Endothelial cell of umbilical vein (primary cell): ENCODE measurements around the gene ABCA3. TPM values are rescaled to one million over a fixed set of nuclear protein-coding genes. Genes with fewer than 3 reads are reported as not detected.

ENCODE experiments used
- BruUV-seq: library from RNA; stranded (reverse); fragments of 400-500 nt; replicated peaks from 2 replicates; lab custom pipeline; 2021; lab: Mats Ljungman, UMichigan
- CTCF ChIA-PET: fragments of 300-600, 350-600 bp; sonication (Branson Sonifier 250); formaldehyde crosslinking; loops from one replicate; lab custom pipeline; 2021; ENCODE audit warnings: antibody characterized with exemption, inconsistent platforms; lab: Charles Lee
- POLR2A ChIA-PET: fragments of 300-600, 350-600 bp; sonication (Branson Sonifier 250); formaldehyde crosslinking; loops from one replicate; lab custom pipeline; 2021; ENCODE audit warnings: antibody characterized with exemption, inconsistent platforms; lab: Charles Lee
- DNase-seq: peaks from one replicate; pipeline ENCODE4 v3.0.0-alpha.2; 2011; ENCODE audit warnings: low read depth, low spot score
- FAIRE-seq: peaks from 2 replicates; lab custom pipeline; 2011; peaks lifted over from hg19 to GRCh38; lab: Jason Lieb, UNC
- H2AFZ ChIP-seq: 2 replicates; pipeline ENCODE4 v1.6.0; 2012; ENCODE audit warnings: low read depth, low read length, control low read depth, inconsistent platforms
- H3K27ac ChIP-seq: 2 replicates; pipeline ENCODE4 v1.5.1; 2011; ENCODE audit warnings: low read depth, mild to moderate bottlenecking, control low read depth, low read length, moderate library complexity; ENCODE audit not compliant: insufficient read depth
- H3K27me3 ChIP-seq, 2 experiments: 2 replicates each; pipeline versions ENCODE4 v1.6.0 to v1.6.1; 2011; ENCODE audit warnings: low read length in 2 of 2, mixed read lengths in 1 of 2; ENCODE audit not compliant: control insufficient read depth in 2 of 2, insufficient read depth in 2 of 2
- H3K36me3 ChIP-seq, 2 experiments: 2 replicates in 1 of 2; 3 replicates in 1 of 2; pipeline ENCODE4 v1.5.1; 2011; ENCODE audit warnings: low read length in 2 of 2, mild to moderate bottlenecking in 1 of 2, moderate library complexity in 1 of 2; ENCODE audit not compliant: control insufficient read depth in 2 of 2, insufficient read depth in 2 of 2; ENCODE audit errors: extremely low read depth in 1 of 2
- H3K4me1 ChIP-seq: 3 replicates; pipeline ENCODE4 v1.5.1; 2011; ENCODE audit warnings: mild to moderate bottlenecking, low read length; ENCODE audit not compliant: control insufficient read depth, insufficient read depth; ENCODE audit errors: extremely low read depth
- H3K4me2 ChIP-seq: 2 replicates; pipeline ENCODE4 v1.6.1; 2011; ENCODE audit warnings: low read length, control low read depth, mixed read lengths; ENCODE audit not compliant: insufficient read depth
- H3K4me3 ChIP-seq, 3 experiments: fragments of 200-600 bp in 1 of 3; sonication (generic), shearing (Covaris generic) in 1 of 3; replicated peaks in 1 of 3; 2 replicates each; pipeline ENCODE4 v1.5.1; 2011 to 2016; ENCODE audit warnings: control low read depth in 3 of 3, low read length in 3 of 3, mild to moderate bottlenecking in 2 of 3, inconsistent platforms in 1 of 3, low read depth in 1 of 3, moderate library complexity in 1 of 3; ENCODE audit not compliant: insufficient read depth in 1 of 3
- H3K79me2 ChIP-seq: 2 replicates; pipeline ENCODE4 v1.6.0; 2012; ENCODE audit warnings: low read length, inconsistent platforms; ENCODE audit not compliant: control insufficient read depth, insufficient read depth
- H3K9ac ChIP-seq: replicated peaks from 2 replicates; pipeline ENCODE3; 2011; ENCODE audit warnings: low read length, control low read depth; ENCODE audit not compliant: insufficient read depth; ENCODE audit errors: extremely low read depth
- H3K9me1 ChIP-seq: replicated peaks from 3 replicates; pipeline ENCODE4 v1.6.0; 2011; ENCODE audit warnings: mild to moderate bottlenecking, low read length; ENCODE audit not compliant: control insufficient read depth, insufficient read depth; ENCODE audit errors: extremely low read depth
- H3K9me3 ChIP-seq: replicated peaks from 2 replicates; pipeline ENCODE4 v1.5.1; 2012; ENCODE audit warnings: low read length, inconsistent platforms; ENCODE audit not compliant: control insufficient read depth, insufficient read depth
- H4K20me1 ChIP-seq: replicated peaks from 2 replicates; pipeline ENCODE3; 2011; ENCODE audit warnings: mild to moderate bottlenecking, low read length; ENCODE audit not compliant: control insufficient read depth, insufficient read depth; ENCODE audit errors: extremely low read depth
- CTCF ChIP-seq, 2 donors: IDR thresholded peaks; 1 replicate in 1 of 2; 2 replicates in 1 of 2; pipeline ENCODE4 v1.5.1; 2011; ENCODE audit warnings: low read length in 2 of 2, mild to moderate bottlenecking in 2 of 2, moderate library complexity in 2 of 2, control low read depth in 1 of 2, inconsistent platforms in 1 of 2, low read depth in 1 of 2; ENCODE audit not compliant: insufficient read depth in 1 of 2; ENCODE audit errors: extremely low read depth in 1 of 2
- EZH2 ChIP-seq: IDR thresholded peaks from 2 replicates; pipeline ENCODE4 v1.6.1; 2012; ENCODE audit warnings: borderline replicate concordance, low read depth, mild to moderate bottlenecking, moderate library complexity, low read length, inconsistent platforms; ENCODE audit not compliant: severe bottlenecking
- FOS ChIP-seq: IDR thresholded peaks from 2 replicates; pipeline ENCODE4 v1.6.1; 2011; ENCODE audit warnings: mild to moderate bottlenecking, low read length, moderate library complexity, borderline replicate concordance; ENCODE audit not compliant: insufficient read depth
- GATA2 ChIP-seq: IDR thresholded peaks from 2 replicates; pipeline ENCODE4 v1.7.0; 2011; ENCODE audit warnings: low read depth, mild to moderate bottlenecking, moderate library complexity, mixed read lengths, low read length; ENCODE audit not compliant: insufficient read length, insufficient read depth
- JUN ChIP-seq: IDR thresholded peaks from 2 replicates; pipeline ENCODE4 v1.6.1; 2011; ENCODE audit warnings: borderline replicate concordance, low read depth; ENCODE audit not compliant: insufficient read length, insufficient read depth
- MAX ChIP-seq: IDR thresholded peaks from 2 replicates; pipeline ENCODE4 v1.6.1; 2011; ENCODE audit not compliant: insufficient read depth, insufficient read length
- MYC ChIP-seq: IDR thresholded peaks from one replicate; pipeline ENCODE4 v1.6.1; 2011; ENCODE audit warnings: mild to moderate bottlenecking, low read depth, low read length
- POLR2A ChIP-seq: IDR thresholded peaks from 2 replicates; pipeline ENCODE4 v1.6.1; 2012; ENCODE audit warnings: low read depth, mild to moderate bottlenecking, control low read depth, low read length
- POLR2AphosphoS5 ChIP-seq: IDR thresholded peaks from 2 replicates; pipeline ENCODE4 v1.6.1; 2012; ENCODE audit warnings: low read depth, mild to moderate bottlenecking, control low read depth, low read length, moderate library complexity; ENCODE audit not compliant: insufficient read depth
- dilution Hi-C: fragments of 300-500 bp; cut with MboI; formaldehyde crosslinking; loops from one replicate; pipeline ENCODE4 v1.15.0; 2019; ENCODE audit warnings: low sequenced_read_pairs; ENCODE audit not compliant: extremely low pct_ligation_motif_present
- intact Hi-C: fragments of 100-400 bp; cut with micrococcal nuclease; formaldehyde crosslinking; loops from one replicate; pipeline ENCODE4 v1.10.0; 2022
- polyA plus RNA-seq, 4 experiments: library from polyadenylated mRNA; depleted of rRNA in 3 of 4; stranded (reverse) in 3 of 4; unstranded in 1 of 4; fragments of >200 nt; gene quantifications; 2 replicates each; pipeline versions ENCODE4 v1.2.1 to v1.2.3, GENCODE V29; 2011 to 2012; ENCODE audit warnings: missing spikeins in 1 of 4
- total RNA-seq: library from RNA; stranded (reverse); gene quantifications from 2 replicates; pipeline ENCODE4 v1.2.3, GENCODE V29; 2021

ABCA3 gene
- total and polyA plus RNA-seq, 2 donors (not counting 3 experiments of a cell fraction or from before 2014, with no cell fraction given) = 13.5 to 36.0 TPM

- peak within 1 kb of the TSS in 1 of 3 experiments; percentile 14 for H3K4me3 ChIP-seq
- H3K36me3 ChIP-seq = peaks cover 8 to 34% of the 10 kb centered on the region in 2 experiments
- no peak within 1 kb of the TSS for H2AFZ ChIP-seq
- H3K27ac ChIP-seq = no peak within 1 kb of the TSS
- peak within 1 kb of the TSS; percentile 22 for H3K4me2 ChIP-seq
- ChIA-PET CTCF (interaction anchor here (0.9 to 2.4 kb wide), 2 partner anchors 15 to 265 kb away, joined by 3 to 11 read pairs; partner anchors contain the start of gene ECI1), POLR2A (no interaction called here)
- H3K79me2 ChIP-seq = no peaks in the 10 kb centered on the region
- no peaks in the 10 kb centered on the region for H3K9me1 ChIP-seq
- peaks cover 5 to 18% of the 10 kb centered on the region in 2 experiments for H3K27me3 ChIP-seq
- no peaks in the 10 kb centered on the region for H3K9me3 ChIP-seq
- intact Hi-C loops (no loop called here), dilution Hi-C loops (no loop called here)
- peaks cover 10% of the 10 kb centered on the region for H3K4me1 ChIP-seq
- DNase-seq = peak; percentile 25
- TF ChIP-seq POLR2A (no peak), EZH2 (no peak), MAX (no peak), CTCF (IDR thresholded peaks at IDR 0.05; ENCODE audit: extremely low read depth in 1 of 2, insufficient read depth in 1 of 2, low read depth in 1 of 2, low read length in 2 of 2) (no peak), FOS (no peak), POLR2AphosphoS5 (no peak), MYC (no peak), JUN (no peak), GATA2 (no peak)
- no peaks in the 10 kb centered on the region for H4K20me1 ChIP-seq
- no peak for FAIRE-seq
- no peak within 1 kb of the TSS for H3K9ac ChIP-seq
- no TSS peak for BruUV-seq
Measured at GRCh38 chr16:2236337-2237101, 104.0 kb downstream of the ABCA3 start, which contains the start of gene DNASE1L2. Gene DNASE1L2 (plus strand): TSS chr16:2236444. CDS start chr16:2236817, 373 bp downstream.
